GM21423 (cell line): ENCODE data around the gene CEP170.
"Not testable (repeated sequence)": the region's sequence is repeated elsewhere in the genome, so short reads cannot be mapped to it uniquely, and the experiment has no call there.

Experiments used
- ATAC-seq: cut with Tn5 transposase; IDR thresholded peaks from one replicate; pipeline ENCODE4 v1.9.1; 2021; ENCODE audit warnings: mild to moderate bottlenecking, moderate library complexity; ENCODE audit not compliant: unreplicated experiment

CEP170 gene

GRCh38 chr1:243087368-243087767 is 167.7 kb downstream of the CEP170 start:
- not testable (repeated sequence) for ATAC-seq
